ENCODE data around the gene PDXK.

DNA sequence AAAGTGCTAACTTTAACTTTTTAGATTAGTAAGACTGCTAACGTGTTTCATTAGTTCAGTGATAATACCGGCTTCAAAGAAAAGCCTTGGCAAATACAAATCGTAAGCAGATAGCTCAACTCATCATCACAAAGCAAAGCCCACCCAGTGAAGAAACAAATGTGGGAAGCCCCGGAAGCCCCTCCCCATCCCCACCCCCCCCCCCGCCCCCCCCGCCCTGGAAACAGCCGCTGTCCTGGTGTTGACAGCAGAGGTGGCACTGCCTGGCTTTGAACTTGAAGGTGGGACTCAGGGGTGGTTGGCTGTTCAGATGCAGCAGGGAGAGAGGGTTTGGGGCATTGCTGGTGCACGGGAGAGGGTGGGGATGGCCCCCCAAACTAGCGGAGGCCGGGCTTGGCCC, 14.1 kb downstream of the PDXK start:
- TF ChIP-seq EED (IDR thresholded peaks at IDR 0.05; ENCODE audit: low read depth): no peak
- no peak for TF ChIP-seq BCL11A (IDR thresholded peaks at IDR 0.05; ENCODE audit: low read depth, low read length)
- TF ChIP-seq, protein P1, sequence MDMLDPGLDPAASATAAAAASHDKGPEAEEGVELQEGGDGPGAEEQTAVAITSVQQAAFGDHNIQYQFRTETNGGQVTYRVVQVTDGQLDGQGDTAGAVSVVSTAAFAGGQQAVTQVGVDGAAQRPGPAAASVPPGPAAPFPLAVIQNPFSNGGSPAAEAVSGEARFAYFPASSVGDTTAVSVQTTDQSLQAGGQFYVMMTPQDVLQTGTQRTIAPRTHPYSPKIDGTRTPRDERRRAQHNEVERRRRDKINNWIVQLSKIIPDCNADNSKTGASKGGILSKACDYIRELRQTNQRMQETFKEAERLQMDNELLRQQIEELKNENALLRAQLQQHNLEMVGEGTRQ (IDR thresholded peaks at IDR 0.05; ENCODE audit: borderline replicate concordance, low read depth, low read length): no peak
- TF ChIP-seq, protein P2, sequence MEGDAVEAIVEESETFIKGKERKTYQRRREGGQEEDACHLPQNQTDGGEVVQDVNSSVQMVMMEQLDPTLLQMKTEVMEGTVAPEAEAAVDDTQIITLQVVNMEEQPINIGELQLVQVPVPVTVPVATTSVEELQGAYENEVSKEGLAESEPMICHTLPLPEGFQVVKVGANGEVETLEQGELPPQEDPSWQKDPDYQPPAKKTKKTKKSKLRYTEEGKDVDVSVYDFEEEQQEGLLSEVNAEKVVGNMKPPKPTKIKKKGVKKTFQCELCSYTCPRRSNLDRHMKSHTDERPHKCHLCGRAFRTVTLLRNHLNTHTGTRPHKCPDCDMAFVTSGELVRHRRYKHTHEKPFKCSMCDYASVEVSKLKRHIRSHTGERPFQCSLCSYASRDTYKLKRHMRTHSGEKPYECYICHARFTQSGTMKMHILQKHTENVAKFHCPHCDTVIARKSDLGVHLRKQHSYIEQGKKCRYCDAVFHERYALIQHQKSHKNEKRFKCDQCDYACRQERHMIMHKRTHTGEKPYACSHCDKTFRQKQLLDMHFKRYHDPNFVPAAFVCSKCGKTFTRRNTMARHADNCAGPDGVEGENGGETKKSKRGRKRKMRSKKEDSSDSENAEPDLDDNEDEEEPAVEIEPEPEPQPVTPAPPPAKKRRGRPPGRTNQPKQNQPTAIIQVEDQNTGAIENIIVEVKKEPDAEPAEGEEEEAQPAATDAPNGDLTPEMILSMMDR (IDR thresholded peaks at IDR 0.05 in 2 of 3, conservative IDR thresholded peaks at IDR 0.05 in 1 of 3; ENCODE audit: control insufficient read depth in 2 of 3, extremely low read depth in 1 of 3, insufficient read depth in 1 of 3, low read depth in 3 of 3, low read length in 3 of 3): no peak
- TF ChIP-seq JUND (IDR thresholded peaks at IDR 0.05; ENCODE audit: low read depth, low read length): no peak

Data from GM12878 (cell line).